ENCODE measurements around the gene MRPS6. TPM values are rescaled to one million over a fixed set of nuclear protein-coding genes. Genes with fewer than 3 reads are reported as not detected.
A peak's percentile ranks its signal among the peaks of the same experiment; 100 is the strongest.

The MRPS6 gene
- total RNA-seq, 1 donor from 2014 or later: 76.7 TPM

DNA sequence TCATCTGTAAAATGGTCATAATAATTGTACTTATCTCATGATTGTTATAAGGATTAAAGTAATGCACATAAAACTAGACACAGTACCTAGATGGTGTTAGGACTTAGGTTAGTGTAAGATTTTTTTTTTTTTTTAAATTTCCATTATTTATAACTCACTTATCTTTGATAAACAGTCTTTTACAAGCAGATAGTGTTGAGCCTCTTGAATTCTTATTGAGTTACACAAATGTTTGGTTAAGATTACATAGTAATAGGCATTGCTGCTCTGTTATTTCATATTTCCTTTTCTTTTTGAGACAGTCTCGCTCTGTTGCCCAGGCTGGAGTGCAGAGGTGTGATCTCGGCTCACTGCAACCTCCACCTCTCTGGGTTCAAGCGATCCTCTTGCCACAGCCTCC lies 15.4 kb downstream of the MRPS6 start:
- Mint-ChIP-seq H3K27me3 (no peaks in the 10 kb centered on the region), H3K27ac (no peak overlapping the region)
- TF ChIP-seq, protein P1, sequence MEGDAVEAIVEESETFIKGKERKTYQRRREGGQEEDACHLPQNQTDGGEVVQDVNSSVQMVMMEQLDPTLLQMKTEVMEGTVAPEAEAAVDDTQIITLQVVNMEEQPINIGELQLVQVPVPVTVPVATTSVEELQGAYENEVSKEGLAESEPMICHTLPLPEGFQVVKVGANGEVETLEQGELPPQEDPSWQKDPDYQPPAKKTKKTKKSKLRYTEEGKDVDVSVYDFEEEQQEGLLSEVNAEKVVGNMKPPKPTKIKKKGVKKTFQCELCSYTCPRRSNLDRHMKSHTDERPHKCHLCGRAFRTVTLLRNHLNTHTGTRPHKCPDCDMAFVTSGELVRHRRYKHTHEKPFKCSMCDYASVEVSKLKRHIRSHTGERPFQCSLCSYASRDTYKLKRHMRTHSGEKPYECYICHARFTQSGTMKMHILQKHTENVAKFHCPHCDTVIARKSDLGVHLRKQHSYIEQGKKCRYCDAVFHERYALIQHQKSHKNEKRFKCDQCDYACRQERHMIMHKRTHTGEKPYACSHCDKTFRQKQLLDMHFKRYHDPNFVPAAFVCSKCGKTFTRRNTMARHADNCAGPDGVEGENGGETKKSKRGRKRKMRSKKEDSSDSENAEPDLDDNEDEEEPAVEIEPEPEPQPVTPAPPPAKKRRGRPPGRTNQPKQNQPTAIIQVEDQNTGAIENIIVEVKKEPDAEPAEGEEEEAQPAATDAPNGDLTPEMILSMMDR (IDR thresholded peaks at IDR 0.05; ENCODE audit: unreplicated experiment): no peak

DNA sequence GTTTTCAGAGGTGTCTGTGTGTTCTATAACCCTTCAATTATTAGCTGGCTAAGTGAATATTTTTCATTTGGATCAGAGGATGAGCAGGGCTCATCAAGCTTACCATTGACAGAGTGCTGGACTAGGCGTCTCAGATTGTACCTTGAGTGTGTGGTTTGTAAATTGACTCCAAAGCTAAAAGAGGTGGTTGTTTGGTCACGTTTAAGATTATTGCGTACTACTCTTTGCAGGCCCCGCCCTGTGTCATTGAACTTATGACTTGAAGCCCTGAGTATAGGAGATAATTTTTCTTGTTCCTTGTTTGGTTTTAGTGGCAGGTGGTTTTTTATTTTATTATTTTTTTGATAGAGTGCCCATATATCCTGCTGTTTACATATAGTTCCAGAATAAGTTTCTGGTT lies 17.7 kb downstream of the MRPS6 start:
- no peak for DNase-seq (ENCODE audit: low spot score, unreplicated experiment)
- no peaks in the 10 kb centered on the region for H3K27me3 Mint-ChIP-seq
- H3K36me3 Mint-ChIP-seq (ENCODE audit: insufficient read depth): peaks cover 9% of the 10 kb centered on the region
- peaks cover 13% of the 10 kb centered on the region for H3K4me1 Mint-ChIP-seq (ENCODE audit: low read depth)
- TF ChIP-seq, protein P1 (IDR thresholded peaks at IDR 0.05; ENCODE audit: unreplicated experiment): no peak
- no peak overlapping the region for H3K4me3 Mint-ChIP-seq (ENCODE audit: low read depth)
- no peaks in the 10 kb centered on the region for H3K9me3 Mint-ChIP-seq (ENCODE audit: low read depth)
- no peak overlapping the region for H3K27ac Mint-ChIP-seq

More for the DNA sequence above, 15.4 kb downstream of the MRPS6 start:
- Mint-ChIP-seq H3K36me3 (ENCODE audit: insufficient read depth) (peaks cover 7% of the 10 kb centered on the region), H3K4me1 (ENCODE audit: low read depth) (peaks cover 16% of the 10 kb centered on the region), H3K4me3 (ENCODE audit: low read depth) (no peak overlapping the region), H3K9me3 (ENCODE audit: low read depth) (no peaks in the 10 kb centered on the region)
- no peak for DNase-seq (ENCODE audit: low spot score, unreplicated experiment)

DNA sequence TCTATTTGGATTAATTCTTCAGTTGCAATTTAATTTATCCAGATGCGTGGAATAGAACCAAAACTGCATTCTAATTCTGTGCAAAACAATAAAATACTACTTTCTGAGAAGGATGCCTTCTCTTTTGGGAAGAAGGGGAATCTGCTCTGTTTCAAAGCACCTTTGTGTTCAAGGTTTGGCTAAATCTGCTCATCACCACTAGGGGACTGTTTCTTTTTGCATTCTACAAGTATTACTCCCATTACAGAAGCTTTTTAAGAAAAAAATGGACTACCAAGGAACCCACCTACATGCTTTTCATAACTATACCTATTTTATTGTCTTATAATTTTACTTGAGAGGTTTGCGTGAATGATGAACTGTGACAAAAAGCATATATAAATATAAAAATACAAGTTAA lies 18.2 kb downstream of the MRPS6 start:
- no peaks in the 10 kb centered on the region for H3K27me3 Mint-ChIP-seq
- DNase-seq (ENCODE audit: low spot score, unreplicated experiment): no peak
- H3K9me3 Mint-ChIP-seq (ENCODE audit: low read depth): no peaks in the 10 kb centered on the region
- H3K4me1 Mint-ChIP-seq (ENCODE audit: low read depth): peaks cover 12% of the 10 kb centered on the region
- peaks cover 8% of the 10 kb centered on the region for H3K36me3 Mint-ChIP-seq (ENCODE audit: insufficient read depth)
- H3K27ac Mint-ChIP-seq: no peak overlapping the region
- H3K4me3 Mint-ChIP-seq (ENCODE audit: low read depth): no peak overlapping the region
- TF ChIP-seq, protein P1 (IDR thresholded peaks at IDR 0.05; ENCODE audit: unreplicated experiment): peak; percentile 53

DNA sequence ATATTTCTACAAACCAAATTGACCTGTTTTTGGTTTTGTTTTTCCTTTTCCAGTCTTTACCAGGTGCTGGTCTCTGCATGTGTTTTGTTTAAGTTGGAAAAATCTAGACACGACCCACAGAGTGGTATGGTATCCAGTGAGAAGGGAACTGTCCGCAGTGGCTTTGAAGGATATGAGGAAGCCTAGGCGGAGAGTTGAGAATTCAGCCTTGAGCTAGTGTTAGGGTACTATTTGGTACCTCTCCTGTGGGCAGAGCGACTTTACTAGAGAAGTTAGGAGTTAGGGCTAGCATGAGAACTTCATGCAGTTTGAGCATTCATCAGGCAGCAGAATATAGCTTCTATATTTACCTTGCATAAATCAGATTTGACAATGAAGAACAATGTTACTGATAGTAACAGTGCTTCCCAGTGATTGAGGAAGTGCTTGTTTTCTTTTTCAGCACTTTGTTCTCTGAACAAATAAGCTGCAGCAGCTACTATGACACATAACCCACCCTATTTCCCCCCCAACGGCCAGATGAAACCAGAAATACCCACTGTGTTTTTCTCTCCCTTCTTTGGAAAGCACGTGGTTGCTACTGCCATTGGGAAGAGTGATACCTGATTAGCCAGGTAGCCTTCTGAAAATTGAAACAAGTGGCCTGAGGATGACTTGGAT lies 19.0 kb downstream of the MRPS6 start:
- Mint-ChIP-seq H3K36me3 (ENCODE audit: insufficient read depth) (peaks cover 12% of the 10 kb centered on the region), H3K27ac (peak overlapping the region; percentile 76), H3K4me3 (ENCODE audit: low read depth) (no peak overlapping the region), H3K4me1 (ENCODE audit: low read depth) (peaks cover 12% of the 10 kb centered on the region), H3K27me3 (no peaks in the 10 kb centered on the region), H3K9me3 (ENCODE audit: low read depth) (no peaks in the 10 kb centered on the region)
- DNase-seq (ENCODE audit: low spot score, unreplicated experiment): no peak
- TF ChIP-seq, protein P1 (IDR thresholded peaks at IDR 0.05; ENCODE audit: unreplicated experiment): no peak

DNA sequence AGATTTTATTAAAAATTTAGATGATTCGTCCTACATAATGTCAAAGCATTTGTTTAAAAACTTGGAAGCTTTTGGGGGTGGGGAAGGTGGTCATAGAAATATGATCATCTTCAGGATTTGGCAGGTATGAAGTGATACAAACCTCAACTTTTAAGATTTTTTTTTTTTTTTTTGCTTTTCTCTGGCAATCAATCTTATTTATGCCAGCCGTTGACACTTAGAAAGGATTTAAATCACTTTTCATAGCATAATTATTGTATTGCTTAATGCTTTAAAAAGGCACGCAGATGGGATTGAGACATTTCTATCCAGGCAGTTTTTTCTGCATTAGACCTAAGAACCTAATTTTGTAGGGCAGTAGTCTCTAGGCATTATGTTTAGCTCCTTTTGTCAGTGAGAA lies 19.7 kb downstream of the MRPS6 start:
- no peaks in the 10 kb centered on the region for H3K9me3 Mint-ChIP-seq (ENCODE audit: low read depth)
- H3K36me3 Mint-ChIP-seq (ENCODE audit: insufficient read depth): peaks cover 13% of the 10 kb centered on the region
- no peak for DNase-seq (ENCODE audit: low spot score, unreplicated experiment)
- no peaks in the 10 kb centered on the region for H3K27me3 Mint-ChIP-seq
- peaks cover 12% of the 10 kb centered on the region for H3K4me1 Mint-ChIP-seq (ENCODE audit: low read depth)
- no peak overlapping the region for H3K27ac Mint-ChIP-seq
- TF ChIP-seq, protein P1 (IDR thresholded peaks at IDR 0.05; ENCODE audit: unreplicated experiment): no peak
- no peak overlapping the region for H3K4me3 Mint-ChIP-seq (ENCODE audit: low read depth)

Data from progenitor cell of endocrine pancreas (in vitro differentiated cells).